ENCODE results near the gene EVA1B.

EVA1B gene

GRCh38 chr1:36352910-36353878 is 29.7 kb upstream of the EVA1B start:
- H4K20me1 ChIP-seq (ENCODE audit: control insufficient read depth, insufficient read depth, low read depth, low read length) = no peaks in the 10 kb centered on the region
- H3K36me3 ChIP-seq (ENCODE audit: control insufficient read depth, low read length) = peaks cover 91% of the 10 kb centered on the region
- no peaks in the 10 kb centered on the region for H3K9me3 ChIP-seq (ENCODE audit: control insufficient read depth, insufficient read depth, low read length)
- H3K4me1 ChIP-seq (ENCODE audit: control insufficient read depth, low read length) = no peaks in the 10 kb centered on the region
- H3K9me2 ChIP-seq (replicated peaks; ENCODE audit: control insufficient read depth, low read length) = no peaks in the 10 kb centered on the region
- no peak overlapping the region for H3K4me3 ChIP-seq (ENCODE audit: low read length)
- H3K27me3 ChIP-seq (ENCODE audit: control insufficient read depth, low read length) = no peaks in the 10 kb centered on the region
- no peaks in the 10 kb centered on the region for H3K79me2 ChIP-seq (ENCODE audit: control insufficient read depth, low read length)
- TF ChIP-seq EZH2phosphoT487 (IDR thresholded peaks at IDR 0.05; ENCODE audit: borderline replicate concordance, low read length) (no peak), CTCF (IDR thresholded peaks at IDR 0.05; ENCODE audit: low read depth, low read length, poor library complexity, severe bottlenecking) (no peak)
- no peaks in the 10 kb centered on the region for H3F3A ChIP-seq (ENCODE audit: control insufficient read depth, insufficient read depth)
- no peak overlapping the region for H3K4me2 ChIP-seq (ENCODE audit: low read length)
- no peak overlapping the region for H3K27ac ChIP-seq (ENCODE audit: low read depth, low read length)

GRCh38 chr1:36352125-36352909 is 28.9 kb upstream of the EVA1B start:
- Histone ChIP-seq H3K4me3 (ENCODE audit: low read length) (no peak overlapping the region), H3K4me1 (ENCODE audit: control insufficient read depth, low read length) (no peaks in the 10 kb centered on the region), H3K27ac (ENCODE audit: low read depth, low read length) (no peak overlapping the region), H3K79me2 (ENCODE audit: control insufficient read depth, low read length) (no peaks in the 10 kb centered on the region), H3F3A (ENCODE audit: control insufficient read depth, insufficient read depth) (no peaks in the 10 kb centered on the region), H3K4me2 (ENCODE audit: low read length) (no peak overlapping the region), H3K9me2 (replicated peaks; ENCODE audit: control insufficient read depth, low read length) (no peaks in the 10 kb centered on the region), H3K9me3 (ENCODE audit: control insufficient read depth, insufficient read depth, low read length) (no peaks in the 10 kb centered on the region), H4K20me1 (ENCODE audit: control insufficient read depth, insufficient read depth, low read depth, low read length) (no peaks in the 10 kb centered on the region), H3K27me3 (ENCODE audit: control insufficient read depth, low read length) (no peaks in the 10 kb centered on the region), H3K36me3 (ENCODE audit: control insufficient read depth, low read length) (peaks cover 89% of the 10 kb centered on the region)
- no peak for TF ChIP-seq EZH2phosphoT487 (IDR thresholded peaks at IDR 0.05; ENCODE audit: borderline replicate concordance, low read length)
- TF ChIP-seq CTCF (IDR thresholded peaks at IDR 0.05; ENCODE audit: low read depth, low read length, poor library complexity, severe bottlenecking) = no peak

GRCh38 chr1:36351227-36351977 is 28.0 kb upstream of the EVA1B start:
- peaks cover 91% of the 10 kb centered on the region for H3K36me3 ChIP-seq (ENCODE audit: control insufficient read depth, low read length)
- H3K27me3 ChIP-seq (ENCODE audit: control insufficient read depth, low read length) = no peaks in the 10 kb centered on the region
- H3F3A ChIP-seq (ENCODE audit: control insufficient read depth, insufficient read depth) = no peaks in the 10 kb centered on the region
- no peaks in the 10 kb centered on the region for H3K9me2 ChIP-seq (replicated peaks; ENCODE audit: control insufficient read depth, low read length)
- H3K79me2 ChIP-seq (ENCODE audit: control insufficient read depth, low read length) = no peaks in the 10 kb centered on the region
- no peak overlapping the region for H3K27ac ChIP-seq (ENCODE audit: low read depth, low read length)
- no peaks in the 10 kb centered on the region for H4K20me1 ChIP-seq (ENCODE audit: control insufficient read depth, insufficient read depth, low read depth, low read length)
- no peaks in the 10 kb centered on the region for H3K4me1 ChIP-seq (ENCODE audit: control insufficient read depth, low read length)
- TF ChIP-seq EZH2phosphoT487 (IDR thresholded peaks at IDR 0.05; ENCODE audit: borderline replicate concordance, low read length) = no peak
- TF ChIP-seq CTCF (IDR thresholded peaks at IDR 0.05; ENCODE audit: low read depth, low read length, poor library complexity, severe bottlenecking) = no peak
- H3K9me3 ChIP-seq (ENCODE audit: control insufficient read depth, insufficient read depth, low read length) = no peaks in the 10 kb centered on the region
- no peak overlapping the region for H3K4me3 ChIP-seq (ENCODE audit: low read length)
- no peak overlapping the region for H3K4me2 ChIP-seq (ENCODE audit: low read length)
